Measurements from ENCODE around the gene SQSTM1. TPM values are rescaled to one million over a fixed set of nuclear protein-coding genes. Genes with fewer than 3 reads are reported as not detected.

The SQSTM1 gene
- polyA plus RNA-seq, 1 of the 3 experiments (the other 2 are of a cell fraction): 181 TPM

- no peak for TF ChIP-seq IRF3 (IDR thresholded peaks at IDR 0.05; ENCODE audit: low read depth, low read length)
- no peak for TF ChIP-seq RAD21 (IDR thresholded peaks at IDR 0.05; ENCODE audit: low read length)
- TF ChIP-seq SMC3 (IDR thresholded peaks at IDR 0.05; ENCODE audit: low read depth, low read length): no peak
- no peak for TF ChIP-seq MXI1 (IDR thresholded peaks at IDR 0.05; ENCODE audit: low read depth, low read length)
- TF ChIP-seq RXRA (IDR thresholded peaks at IDR 0.05; ENCODE audit: borderline replicate concordance, low read depth): no peak
- no peak for TF ChIP-seq YY1 (IDR thresholded peaks at IDR 0.05; ENCODE audit: low read depth)
- TF ChIP-seq FOXM1 (IDR thresholded peaks at IDR 0.05; ENCODE audit: low read depth): no peak
- TF ChIP-seq PBX3 (IDR thresholded peaks at IDR 0.05): no peak
- TF ChIP-seq GABPA (IDR thresholded peaks at IDR 0.05; ENCODE audit: low read depth): no peak
- TF ChIP-seq REST (IDR thresholded peaks at IDR 0.05; ENCODE audit: low read depth, low read length): no peak
- TF ChIP-seq MEF2A (IDR thresholded peaks at IDR 0.05; ENCODE audit: borderline replicate concordance, low read depth): no peak
- no peak for TF ChIP-seq POLR2AphosphoS5 (IDR thresholded peaks at IDR 0.05; ENCODE audit: low read depth, low read length)
- no peak for TF ChIP-seq TCF12 (IDR thresholded peaks at IDR 0.05)
- TF ChIP-seq SIN3A (IDR thresholded peaks at IDR 0.05; ENCODE audit: borderline replicate concordance, low read depth, low read length): no peak
- no peak for TF ChIP-seq CHD2 (IDR thresholded peaks at IDR 0.05; ENCODE audit: low read length, partially characterized antibody)
- TF ChIP-seq NRF1 (IDR thresholded peaks at IDR 0.05; ENCODE audit: low read depth, low read length): no peak
- no peak overlapping the region for H3K4me3 ChIP-seq (ENCODE audit: low read depth in 2 of 2, low read length in 1 of 2)
- 95% methylated on average over 9 of the region's 15 CpGs for WGBS (ENCODE audit: low lambda C conversion rate)
- H3K4me1 ChIP-seq (ENCODE audit: control insufficient read depth in 1 of 2, insufficient read depth in 2 of 2, low read depth in 1 of 2, low read length in 1 of 2): no peaks in the 10 kb centered on the region
- H3K79me2 ChIP-seq (ENCODE audit: insufficient read depth): no peaks in the 10 kb centered on the region
- H3K27ac ChIP-seq (ENCODE audit: low read depth in 2 of 2, low read length in 1 of 2): no peak overlapping the region
- POLR2A ChIA-PET: interaction anchor here (0.5 kb wide), 1 partner anchor 1001 kb away, joined by 4 read pairs; no protein-coding TSS in a partner anchor
- H3K27me3 ChIP-seq (ENCODE audit: insufficient read depth): no peaks in the 10 kb centered on the region
- H3F3A ChIP-seq (replicated peaks; ENCODE audit: insufficient read depth): peaks cover 3% of the 10 kb centered on the region
- H3K9me2 ChIP-seq: no peaks in the 10 kb centered on the region
- H4K20me1 ChIP-seq (ENCODE audit: insufficient read depth): no peaks in the 10 kb centered on the region
- H3K36me3 ChIP-seq (replicated peaks in 1 of 2; ENCODE audit: control insufficient read depth in 1 of 2, insufficient read depth in 2 of 2, low read length in 1 of 2): peaks cover 28 to 65% of the 10 kb centered on the region in 2 experiments
- no peak overlapping the region for H3K4me2 ChIP-seq
- no peak overlapping the region for H3K9ac ChIP-seq
- H3K9me3 ChIP-seq: no peaks in the 10 kb centered on the region
- CTCF ChIA-PET: no interaction called here
- no peak overlapping the region for H2AFZ ChIP-seq (ENCODE audit: low read depth)
- no peak for DNase-seq
Observed at GRCh38 chr5:179865491-179866240, 45.0 kb downstream of the SQSTM1 start.

Measured in SK-N-SH (cell line).